ENCODE data around the gene NUP88.
"Not testable (repeated sequence)": the region's sequence is repeated elsewhere in the genome, so short reads cannot be mapped to it uniquely, and the experiment has no call there.

The NUP88 gene

GRCh38 chr17:5419356-5419958 is at the start of gene NUP88:
TSS of gene NUP88 (minus strand) at chr17:5419662. CDS start at chr17:5419650, 12 bp downstream.
- DNase-seq = peak; percentile 85

- DNase-seq = no peak
Observed at GRCh38 chr17:5468075-5468473, 48.6 kb upstream of the NUP88 start.

GRCh38 chr17:5467416-5467815 is 48.0 kb upstream of the NUP88 start:
- DNase-seq = no peak

GRCh38 chr17:5466295-5466694 is 46.8 kb upstream of the NUP88 start:
- no peak for DNase-seq

GRCh38 chr17:5464717-5465507 is 45.5 kb upstream of the NUP88 start:
- DNase-seq = no peak

GRCh38 chr17:5446786-5447185 is 27.3 kb upstream of the NUP88 start:
- no peak for DNase-seq

GRCh38 chr17:5444209-5444608 is 24.7 kb upstream of the NUP88 start:
- DNase-seq = no peak

GRCh38 chr17:5443728-5444127 is 24.3 kb upstream of the NUP88 start:
- DNase-seq = no peak

- DNase-seq = no peak
Observed at GRCh38 chr17:5439446-5439764, 19.9 kb upstream of the NUP88 start.

- peak; percentile 23 for DNase-seq
Observed at GRCh38 chr17:5438716-5439445, 19.4 kb upstream of the NUP88 start, which contains the start of gene C1QBP. TSS of gene C1QBP (minus strand) at chr17:5439155. CDS start at chr17:5439073, 82 bp downstream.

- no peak for DNase-seq
Observed at GRCh38 chr17:5437721-5438317, 18.4 kb upstream of the NUP88 start.

GRCh38 chr17:5435781-5436315 is 16.4 kb upstream of the NUP88 start:
- DNase-seq = not testable (repeated sequence)

- no peak for DNase-seq
Observed at GRCh38 chr17:5434984-5435383, 15.5 kb upstream of the NUP88 start.

GRCh38 chr17:5431949-5432556 is 12.6 kb upstream of the NUP88 start:
- DNase-seq = no peak

- not testable (repeated sequence) for DNase-seq
Observed at GRCh38 chr17:5431234-5431633, 11.8 kb upstream of the NUP88 start.

GRCh38 chr17:5430413-5430999 is 11.0 kb upstream of the NUP88 start:
- no peak for DNase-seq

- DNase-seq = no peak
Observed at GRCh38 chr17:5429191-5429887, 9.9 kb upstream of the NUP88 start.

GRCh38 chr17:5425826-5426225 is 6.4 kb upstream of the NUP88 start:
- no peak for DNase-seq

GRCh38 chr17:5424909-5425308 is 5.4 kb upstream of the NUP88 start:
- DNase-seq = no peak

- no peak for DNase-seq
Observed at GRCh38 chr17:5422505-5422904, 3.0 kb upstream of the NUP88 start.

- DNase-seq = peak; percentile 57
Observed at GRCh38 chr17:5419959-5420653, 644 bp upstream of the NUP88 start, which contains the start of gene RPAIN. TSS of gene RPAIN (plus strand) at chr17:5420182. CDS start at chr17:5420211, 29 bp downstream.

All from NCI-H1436 treated with DMSO at 0.1 percent for 48 hours (cell line).